Tibial nerve (tissue), 4 donors: Measurements from ENCODE around the gene RIMS1.

Experiments
- CTCF ChIP-seq, 5 experiments: fragments of 200-600 bp in 3 of 5; fragments of 450-650 bp in 2 of 5; sonication (generic) in 3 of 5; IDR thresholded peaks; one replicate each; pipeline ENCODE4 v1.5.1; 2016 to 2019; ENCODE audit warnings: antibody characterized with exemption in 5 of 5, mild to moderate bottlenecking in 3 of 5, moderate library complexity in 2 of 5
- EP300 ChIP-seq, 2 donors: sonication (generic); formaldehyde crosslinking; IDR thresholded peaks; one replicate each; pipeline ENCODE4 v1.6.1; 2017; ENCODE audit warnings: antibody characterized with exemption in 2 of 2, mild to moderate bottlenecking in 1 of 2
- POLR2A ChIP-seq, 2 donors: fragments of 450-650 bp; IDR thresholded peaks; one replicate each; pipeline ENCODE4 v1.6.1; 2017; ENCODE audit warnings: antibody characterized with exemption in 2 of 2, mild to moderate bottlenecking in 2 of 2, moderate library complexity in 2 of 2

GRCh38 chr6:72040111-72040510, 153.8 kb downstream of the RIMS1 start:
- no peak for TF ChIP-seq CTCF (IDR thresholded peaks at IDR 0.05)
- TF ChIP-seq POLR2A (IDR thresholded peaks at IDR 0.05), result no peak
- TF ChIP-seq EP300 (IDR thresholded peaks at IDR 0.05), result no peak
